ENCODE results near the gene EFNA1. TPM values are rescaled to one million over a fixed set of nuclear protein-coding genes. Genes with fewer than 3 reads are reported as not detected.

EFNA1 gene
- total and polyA plus RNA-seq, 2 of the 8 experiments (the other 6 are each of a cell fraction or from before 2014, with no cell fraction given): 4.9 to 14.6 TPM

DNA sequence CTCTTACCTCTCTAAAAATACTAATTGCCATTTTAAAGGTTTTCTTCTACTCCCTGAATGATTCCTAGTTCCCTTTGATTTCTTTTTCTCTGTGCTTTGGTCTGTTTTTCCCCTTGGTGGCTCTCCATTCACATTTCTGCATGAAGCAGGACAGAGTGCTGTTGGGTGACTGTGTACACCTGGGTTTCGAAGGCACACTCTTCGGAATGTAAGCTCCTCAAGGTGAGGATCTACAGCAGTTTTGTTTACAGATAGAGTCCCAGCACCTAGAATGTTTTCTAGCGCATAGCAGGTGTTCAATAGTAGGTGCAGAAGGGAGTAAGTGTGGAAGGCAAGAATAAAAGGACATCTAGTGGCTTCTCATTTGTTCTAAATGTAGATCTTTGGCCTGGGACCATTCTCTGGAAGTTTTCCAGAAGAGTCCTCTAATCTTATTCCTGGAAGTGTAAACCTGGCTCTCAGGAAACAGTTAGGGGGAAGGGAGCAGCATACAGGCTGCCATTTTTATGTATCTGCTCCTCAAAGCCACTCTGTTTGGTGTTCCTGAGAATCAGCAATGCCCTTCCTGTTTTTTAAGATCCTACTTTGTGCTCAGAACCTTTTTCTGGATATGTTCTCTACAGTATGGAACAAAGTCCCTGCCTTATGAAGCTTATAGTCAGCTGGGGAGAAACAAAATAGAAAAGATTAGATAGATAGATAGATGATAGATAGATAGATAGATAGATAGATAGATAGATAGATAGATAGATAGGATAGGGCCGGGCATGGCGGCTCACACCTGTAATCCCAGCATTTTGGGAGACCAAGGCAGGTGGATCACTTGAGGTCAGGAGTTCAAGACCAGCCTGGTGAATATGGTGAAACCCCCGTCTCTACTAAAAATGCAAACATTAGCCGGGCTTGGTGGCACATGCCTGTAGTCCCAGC is 22.8 kb upstream of the EFNA1 start (continued):
- TF ChIP-seq HDAC6 (IDR thresholded peaks at IDR 0.05; ENCODE audit: low read depth, low read length) (no peak), CHD2 (IDR thresholded peaks at IDR 0.05; ENCODE audit: low read length) (no peak), JUND (IDR thresholded peaks at IDR 0.05; ENCODE audit: low read length) (no peak), CBX8 (IDR thresholded peaks at IDR 0.05; ENCODE audit: borderline replicate concordance, low read depth, low read length) (no peak)

All from H1 (cell line).